ENCODE results near the gene ZFYVE21.

Gene ZFYVE21

GRCh38 chr14:103731481-103731880, 15.9 kb downstream of the ZFYVE21 start:
- no peak overlapping the region for H3K4me3 ChIP-seq (replicated peaks; ENCODE audit: low read depth, low read length)
- TF ChIP-seq, protein P1, sequence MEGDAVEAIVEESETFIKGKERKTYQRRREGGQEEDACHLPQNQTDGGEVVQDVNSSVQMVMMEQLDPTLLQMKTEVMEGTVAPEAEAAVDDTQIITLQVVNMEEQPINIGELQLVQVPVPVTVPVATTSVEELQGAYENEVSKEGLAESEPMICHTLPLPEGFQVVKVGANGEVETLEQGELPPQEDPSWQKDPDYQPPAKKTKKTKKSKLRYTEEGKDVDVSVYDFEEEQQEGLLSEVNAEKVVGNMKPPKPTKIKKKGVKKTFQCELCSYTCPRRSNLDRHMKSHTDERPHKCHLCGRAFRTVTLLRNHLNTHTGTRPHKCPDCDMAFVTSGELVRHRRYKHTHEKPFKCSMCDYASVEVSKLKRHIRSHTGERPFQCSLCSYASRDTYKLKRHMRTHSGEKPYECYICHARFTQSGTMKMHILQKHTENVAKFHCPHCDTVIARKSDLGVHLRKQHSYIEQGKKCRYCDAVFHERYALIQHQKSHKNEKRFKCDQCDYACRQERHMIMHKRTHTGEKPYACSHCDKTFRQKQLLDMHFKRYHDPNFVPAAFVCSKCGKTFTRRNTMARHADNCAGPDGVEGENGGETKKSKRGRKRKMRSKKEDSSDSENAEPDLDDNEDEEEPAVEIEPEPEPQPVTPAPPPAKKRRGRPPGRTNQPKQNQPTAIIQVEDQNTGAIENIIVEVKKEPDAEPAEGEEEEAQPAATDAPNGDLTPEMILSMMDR (IDR thresholded peaks at IDR 0.05; ENCODE audit: low read length, missing control alignments) = no peak
- no peak for DNase-seq (ENCODE audit: low read depth)

DNA sequence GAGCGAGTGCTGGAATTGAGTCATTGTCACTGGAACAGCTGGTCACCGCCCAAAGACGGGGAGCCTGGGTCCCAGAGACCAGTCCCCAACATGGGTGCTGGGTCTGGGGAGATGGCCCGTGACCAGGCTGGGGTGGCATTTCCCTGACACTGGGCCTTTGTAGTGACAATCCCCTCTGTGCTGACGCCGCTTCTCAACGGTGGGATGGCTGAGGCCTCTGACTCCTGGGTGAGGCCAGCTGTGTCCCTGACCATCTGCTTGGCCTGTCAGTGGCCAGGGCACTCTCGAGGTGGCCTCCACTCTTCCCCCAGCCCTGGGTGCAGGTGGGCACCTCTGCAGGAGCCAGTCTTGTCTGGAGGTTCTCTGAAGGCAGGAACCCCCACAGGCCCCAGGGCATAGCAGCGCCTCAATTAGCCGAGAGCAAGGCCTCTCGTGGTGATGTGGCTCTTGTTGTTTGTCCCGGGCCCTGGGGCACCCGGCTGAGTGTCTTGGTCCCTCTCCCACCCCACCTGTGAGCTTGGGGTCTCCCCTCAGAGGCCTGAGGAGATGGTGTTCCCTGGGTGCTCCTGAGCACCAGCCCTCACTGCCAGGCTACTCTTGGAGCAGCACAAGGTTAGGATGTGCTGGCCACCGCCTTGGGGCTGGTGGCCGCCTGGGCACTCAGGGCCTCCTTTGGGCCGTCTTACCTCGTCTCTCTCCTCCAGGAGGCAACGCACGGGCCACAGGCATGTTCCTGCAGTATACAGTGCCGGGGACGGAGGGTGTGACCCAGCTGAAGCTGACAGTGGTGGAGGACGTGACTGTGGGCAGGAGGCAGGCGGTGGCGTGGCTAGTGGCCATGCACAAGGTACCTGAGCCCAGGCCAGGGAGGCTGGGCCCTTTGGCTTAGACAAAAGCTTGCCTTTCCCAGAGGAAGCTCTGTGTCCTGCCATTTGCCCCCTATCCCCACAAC, 16.6 kb downstream of the ZFYVE21 start:
- TF ChIP-seq, protein P1 (IDR thresholded peaks at IDR 0.05; ENCODE audit: low read length, missing control alignments) = no peak

GRCh38 chr14:103732868-103733620, 17.4 kb downstream of the ZFYVE21 start:
- TF ChIP-seq, protein P1 (IDR thresholded peaks at IDR 0.05; ENCODE audit: low read length, missing control alignments) = no peak
- no peak overlapping the region for H3K4me3 ChIP-seq (replicated peaks; ENCODE audit: low read depth, low read length)
- no peak for DNase-seq (ENCODE audit: low read depth)

More for the DNA sequence above, 16.6 kb downstream of the ZFYVE21 start:
- no peak for DNase-seq (ENCODE audit: low read depth)
- no peak overlapping the region for H3K4me3 ChIP-seq (replicated peaks; ENCODE audit: low read depth, low read length)

GRCh38 chr14:103733651-103734050, 18.0 kb downstream of the ZFYVE21 start:
- DNase-seq (ENCODE audit: low read depth) = no peak
- H3K4me3 ChIP-seq (replicated peaks; ENCODE audit: low read depth, low read length) = no peak overlapping the region
- TF ChIP-seq, protein P1 (IDR thresholded peaks at IDR 0.05; ENCODE audit: low read length, missing control alignments) = no peak

DNA sequence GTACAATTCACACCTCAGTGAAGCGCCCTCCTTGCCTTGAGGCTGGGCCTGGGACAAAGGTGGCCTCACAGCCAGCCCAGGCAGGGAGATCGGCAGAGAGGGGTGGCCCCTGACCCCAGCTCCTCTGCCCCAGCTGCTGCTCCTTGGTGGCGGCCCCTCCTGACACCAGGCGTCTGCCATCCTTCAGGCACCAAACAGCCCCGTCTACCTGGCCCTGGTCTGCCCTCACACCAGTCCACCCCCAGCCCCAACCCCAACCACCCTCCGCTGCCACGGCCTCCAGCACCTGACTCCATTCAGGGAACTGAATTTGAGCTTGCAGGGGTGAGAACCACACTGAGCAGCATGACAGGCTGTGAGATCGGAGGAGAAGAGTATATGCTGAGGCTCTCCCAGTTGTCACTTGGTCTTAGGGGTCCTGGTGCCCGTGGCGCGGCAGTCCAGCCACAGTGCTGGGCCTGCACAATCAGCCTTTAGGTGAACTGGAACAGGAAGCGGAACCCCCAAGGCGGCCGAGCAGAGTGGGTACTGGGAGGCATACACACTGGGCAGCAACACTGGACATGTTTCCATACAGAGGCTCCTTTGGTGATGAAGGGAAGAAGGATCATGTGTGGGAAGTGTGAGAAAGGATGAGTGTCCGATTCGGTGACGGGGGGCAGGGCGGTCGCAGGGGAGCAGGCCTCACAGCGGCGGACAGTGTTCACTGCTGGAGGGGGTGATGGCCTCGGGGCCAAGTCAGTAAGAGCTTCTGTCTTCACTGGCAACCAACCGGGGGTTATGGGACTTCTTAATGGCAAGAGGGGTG, 18.7 kb downstream of the ZFYVE21 start:
- TF ChIP-seq, protein P1 (IDR thresholded peaks at IDR 0.05; ENCODE audit: low read length, missing control alignments) = no peak
- DNase-seq (ENCODE audit: low read depth) = no peak
- no peak overlapping the region for H3K4me3 ChIP-seq (replicated peaks; ENCODE audit: low read depth, low read length)

DNA sequence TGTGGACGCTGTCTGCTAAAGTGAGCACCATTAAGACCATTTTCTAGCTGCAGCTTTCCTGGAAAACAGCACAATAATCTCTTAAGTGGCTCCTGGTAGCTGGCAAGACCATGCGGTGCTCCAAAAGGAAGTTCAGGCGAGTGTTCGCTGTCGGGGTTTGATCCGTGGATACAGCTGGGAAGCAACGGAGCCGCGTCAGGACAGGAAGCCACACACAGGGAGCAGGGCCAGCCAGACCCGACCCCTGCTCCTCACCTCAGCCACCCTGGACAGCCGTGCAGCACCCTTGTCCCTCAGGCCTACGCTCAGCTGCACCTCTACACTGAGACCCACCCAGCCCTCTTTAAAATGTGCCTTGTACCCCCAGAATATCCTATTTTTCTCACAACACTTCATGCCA, 19.4 kb downstream of the ZFYVE21 start:
- TF ChIP-seq, protein P1 (IDR thresholded peaks at IDR 0.05; ENCODE audit: low read length, missing control alignments) = no peak

More for the DNA sequence above, 19.4 kb downstream of the ZFYVE21 start:
- DNase-seq (ENCODE audit: low read depth) = no peak
- no peak overlapping the region for H3K4me3 ChIP-seq (replicated peaks; ENCODE audit: low read depth, low read length)
